Fibroblast of skin of scalp (primary cell): ENCODE measurements around the gene HBM. TPM values are rescaled to one million over a fixed set of nuclear protein-coding genes. Genes with fewer than 3 reads are reported as not detected.
"Not testable (repeated sequence)": the region's sequence is repeated elsewhere in the genome, so short reads cannot be mapped to it uniquely, and the experiment has no call there.

Experiments used
- DNase-seq: peaks from one replicate; pipeline ENCODE4 v3.0.0-alpha.2; 2013
- polyA plus RNA-seq, 2 experiments: library from polyadenylated mRNA; unstranded; fragments of 120-200 nt; gene quantifications; one replicate each; pipeline ENCODE4 v1.2.1, GENCODE V29; 2013; ENCODE audit not compliant: insufficient read length in 2 of 2

Gene HBM
- not detected for polyA plus RNA-seq (2013, experiment 1 of 2; ENCODE audit: insufficient read length)
- polyA plus RNA-seq (2013, experiment 2 of 2; ENCODE audit: insufficient read length): 2.0 TPM

- DNase-seq: no peak
Observed at GRCh38 chr16:165539-166374, at the start of gene HBM. Gene HBM (plus strand): TSS chr16:165978. CDS start chr16:165998, 20 bp downstream.

- no peak for DNase-seq
Observed at GRCh38 chr16:116015-116414, 49.8 kb upstream of the HBM start.

- DNase-seq: peak; percentile 60
Observed at GRCh38 chr16:117379-118365, 48.1 kb upstream of the HBM start.

GRCh38 chr16:118857-119256, 46.9 kb upstream of the HBM start:
- DNase-seq: no peak

GRCh38 chr16:119295-119694, 46.5 kb upstream of the HBM start:
- no peak for DNase-seq

- no peak for DNase-seq
Observed at GRCh38 chr16:119835-120491, 45.8 kb upstream of the HBM start.

GRCh38 chr16:120756-121155, 45.0 kb upstream of the HBM start:
- no peak for DNase-seq

- no peak for DNase-seq
Observed at GRCh38 chr16:122361-122760, 43.4 kb upstream of the HBM start.

GRCh38 chr16:123558-124350, 42.0 kb upstream of the HBM start:
- not testable (repeated sequence) for DNase-seq

- DNase-seq: no peak
Observed at GRCh38 chr16:125011-125410, 40.8 kb upstream of the HBM start.

- DNase-seq: no peak
Observed at GRCh38 chr16:129075-129474, 36.7 kb upstream of the HBM start.

GRCh38 chr16:130533-131173, 35.1 kb upstream of the HBM start:
- DNase-seq: no peak

- no peak for DNase-seq
Observed at GRCh38 chr16:132120-132519, 33.7 kb upstream of the HBM start.

GRCh38 chr16:133716-134115, 32.1 kb upstream of the HBM start:
- no peak for DNase-seq

GRCh38 chr16:138049-138417, 27.7 kb upstream of the HBM start:
- DNase-seq: peak; percentile 15

- DNase-seq: no peak
Observed at GRCh38 chr16:140175-140857, 25.5 kb upstream of the HBM start.

- no peak for DNase-seq
Observed at GRCh38 chr16:142405-142967, 23.3 kb upstream of the HBM start.

GRCh38 chr16:143047-143446, 22.7 kb upstream of the HBM start:
- no peak for DNase-seq

GRCh38 chr16:143456-143855, 22.3 kb upstream of the HBM start:
- no peak for DNase-seq

- no peak for DNase-seq
Observed at GRCh38 chr16:144797-145252, 21.0 kb upstream of the HBM start.
